Measurements from ENCODE around the gene JMJD1C.

- TF ChIP-seq, protein P1, sequence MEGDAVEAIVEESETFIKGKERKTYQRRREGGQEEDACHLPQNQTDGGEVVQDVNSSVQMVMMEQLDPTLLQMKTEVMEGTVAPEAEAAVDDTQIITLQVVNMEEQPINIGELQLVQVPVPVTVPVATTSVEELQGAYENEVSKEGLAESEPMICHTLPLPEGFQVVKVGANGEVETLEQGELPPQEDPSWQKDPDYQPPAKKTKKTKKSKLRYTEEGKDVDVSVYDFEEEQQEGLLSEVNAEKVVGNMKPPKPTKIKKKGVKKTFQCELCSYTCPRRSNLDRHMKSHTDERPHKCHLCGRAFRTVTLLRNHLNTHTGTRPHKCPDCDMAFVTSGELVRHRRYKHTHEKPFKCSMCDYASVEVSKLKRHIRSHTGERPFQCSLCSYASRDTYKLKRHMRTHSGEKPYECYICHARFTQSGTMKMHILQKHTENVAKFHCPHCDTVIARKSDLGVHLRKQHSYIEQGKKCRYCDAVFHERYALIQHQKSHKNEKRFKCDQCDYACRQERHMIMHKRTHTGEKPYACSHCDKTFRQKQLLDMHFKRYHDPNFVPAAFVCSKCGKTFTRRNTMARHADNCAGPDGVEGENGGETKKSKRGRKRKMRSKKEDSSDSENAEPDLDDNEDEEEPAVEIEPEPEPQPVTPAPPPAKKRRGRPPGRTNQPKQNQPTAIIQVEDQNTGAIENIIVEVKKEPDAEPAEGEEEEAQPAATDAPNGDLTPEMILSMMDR (IDR thresholded peaks at IDR 0.05; ENCODE audit: insufficient read depth, low read length, poor library complexity, severe bottlenecking), result no peak
- no peak for TF ChIP-seq EZH2phosphoT487 (conservative IDR thresholded peaks at IDR 0.05; ENCODE audit: low read length)
These were observed 90.3 kb downstream of the JMJD1C start for GRCh38 chr10:63375458-63375857.

Data from SU-DHL-6 (cell line).